ENCODE results near the gene CCDC172.

The CCDC172 gene

GRCh38 chr10:116325987-116326386 lies 1.7 kb downstream of the CCDC172 start:
- Histone ChIP-seq H3K36me3 (ENCODE audit: control insufficient read depth, insufficient read depth, low read length) (no peaks in the 10 kb centered on the region), H3K4me3 (ENCODE audit: low read depth, low read length) (no peak overlapping the region), H3K9me3 (ENCODE audit: control insufficient read depth, low read length) (no peaks in the 10 kb centered on the region), H3K9ac (no peak overlapping the region), H3K27me3 (ENCODE audit: control insufficient read depth, insufficient read depth, low read length) (no peaks in the 10 kb centered on the region), H3K79me2 (no peaks in the 10 kb centered on the region), H3K27ac (no peak overlapping the region), H3K4me2 (ENCODE audit: low read length) (no peak overlapping the region), H2AFZ (no peak overlapping the region), H3K4me1 (no peaks in the 10 kb centered on the region)
- TF ChIP-seq, protein P1, sequence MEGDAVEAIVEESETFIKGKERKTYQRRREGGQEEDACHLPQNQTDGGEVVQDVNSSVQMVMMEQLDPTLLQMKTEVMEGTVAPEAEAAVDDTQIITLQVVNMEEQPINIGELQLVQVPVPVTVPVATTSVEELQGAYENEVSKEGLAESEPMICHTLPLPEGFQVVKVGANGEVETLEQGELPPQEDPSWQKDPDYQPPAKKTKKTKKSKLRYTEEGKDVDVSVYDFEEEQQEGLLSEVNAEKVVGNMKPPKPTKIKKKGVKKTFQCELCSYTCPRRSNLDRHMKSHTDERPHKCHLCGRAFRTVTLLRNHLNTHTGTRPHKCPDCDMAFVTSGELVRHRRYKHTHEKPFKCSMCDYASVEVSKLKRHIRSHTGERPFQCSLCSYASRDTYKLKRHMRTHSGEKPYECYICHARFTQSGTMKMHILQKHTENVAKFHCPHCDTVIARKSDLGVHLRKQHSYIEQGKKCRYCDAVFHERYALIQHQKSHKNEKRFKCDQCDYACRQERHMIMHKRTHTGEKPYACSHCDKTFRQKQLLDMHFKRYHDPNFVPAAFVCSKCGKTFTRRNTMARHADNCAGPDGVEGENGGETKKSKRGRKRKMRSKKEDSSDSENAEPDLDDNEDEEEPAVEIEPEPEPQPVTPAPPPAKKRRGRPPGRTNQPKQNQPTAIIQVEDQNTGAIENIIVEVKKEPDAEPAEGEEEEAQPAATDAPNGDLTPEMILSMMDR (IDR thresholded peaks at IDR 0.05) = no peak

DNA sequence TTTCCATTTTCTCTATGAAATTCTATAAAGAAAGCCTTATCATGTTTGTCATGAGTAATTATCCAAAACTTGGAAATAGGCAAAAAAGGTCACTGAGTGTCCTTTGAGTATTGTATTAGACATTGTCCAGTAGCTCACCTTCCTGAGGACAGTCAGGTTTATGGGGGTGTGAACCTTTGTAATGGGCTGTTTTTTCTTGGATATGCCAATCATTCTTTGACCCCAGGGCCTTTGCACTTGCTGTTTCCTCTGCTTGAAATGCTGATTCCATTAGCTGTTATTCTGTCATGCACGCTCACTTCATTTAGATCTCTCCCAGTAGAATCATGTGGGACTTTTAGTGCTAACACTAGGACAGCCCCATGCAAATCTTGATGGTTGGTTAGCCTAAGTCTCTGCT lies 4.9 kb downstream of the CCDC172 start:
- Histone ChIP-seq H3K27ac (no peak overlapping the region), H2AFZ (no peak overlapping the region), H3K9ac (no peak overlapping the region), H3K79me2 (no peaks in the 10 kb centered on the region), H3K9me3 (ENCODE audit: control insufficient read depth, low read length) (no peaks in the 10 kb centered on the region), H3K4me1 (no peaks in the 10 kb centered on the region), H3K4me2 (ENCODE audit: low read length) (no peak overlapping the region), H3K36me3 (ENCODE audit: control insufficient read depth, insufficient read depth, low read length) (no peaks in the 10 kb centered on the region), H3K4me3 (ENCODE audit: low read depth, low read length) (no peak overlapping the region), H3K27me3 (ENCODE audit: control insufficient read depth, insufficient read depth, low read length) (no peaks in the 10 kb centered on the region)
- TF ChIP-seq, protein P1 (IDR thresholded peaks at IDR 0.05) = no peak

- H3K27me3 ChIP-seq (ENCODE audit: control insufficient read depth, insufficient read depth, low read length) = no peaks in the 10 kb centered on the region
- H3K4me1 ChIP-seq = no peaks in the 10 kb centered on the region
- no peaks in the 10 kb centered on the region for H3K36me3 ChIP-seq (ENCODE audit: control insufficient read depth, insufficient read depth, low read length)
- TF ChIP-seq, protein P1 (IDR thresholded peaks at IDR 0.05) = no peak
- no peak overlapping the region for H2AFZ ChIP-seq
- H3K27ac ChIP-seq = no peak overlapping the region
- H3K9ac ChIP-seq = no peak overlapping the region
- no peaks in the 10 kb centered on the region for H3K79me2 ChIP-seq
- H3K9me3 ChIP-seq (ENCODE audit: control insufficient read depth, low read length) = no peaks in the 10 kb centered on the region
- H3K4me3 ChIP-seq (ENCODE audit: low read depth, low read length) = no peak overlapping the region
- no peak overlapping the region for H3K4me2 ChIP-seq (ENCODE audit: low read length)
These were observed 7.6 kb downstream of the CCDC172 start for GRCh38 chr10:116331815-116332214.

DNA sequence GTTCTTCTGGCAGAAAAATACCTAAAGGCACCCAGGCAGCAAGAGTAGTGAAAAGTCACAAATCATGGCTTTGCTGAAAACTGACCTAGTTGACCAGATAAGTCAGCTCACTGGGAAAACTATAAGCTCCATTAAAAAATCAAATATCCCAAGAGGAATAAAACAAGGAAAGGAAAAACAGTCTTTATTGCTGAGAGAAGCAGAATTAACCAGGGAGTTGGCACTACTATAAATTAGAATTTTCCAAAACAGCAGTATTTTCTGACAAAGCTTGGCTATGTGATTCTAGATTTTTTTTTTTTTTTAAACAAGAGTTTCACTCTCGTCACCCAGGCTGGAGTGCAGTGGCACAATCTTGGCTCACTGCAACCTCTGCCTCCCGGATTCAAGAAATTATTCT lies 12.6 kb downstream of the CCDC172 start:
- Histone ChIP-seq H3K4me1 (no peaks in the 10 kb centered on the region), H3K9me3 (ENCODE audit: control insufficient read depth, low read length) (no peaks in the 10 kb centered on the region), H2AFZ (no peak overlapping the region), H3K9ac (no peak overlapping the region), H3K79me2 (no peaks in the 10 kb centered on the region), H3K4me2 (ENCODE audit: low read length) (no peak overlapping the region), H3K27me3 (ENCODE audit: control insufficient read depth, insufficient read depth, low read length) (no peaks in the 10 kb centered on the region), H3K4me3 (ENCODE audit: low read depth, low read length) (no peak overlapping the region), H3K27ac (no peak overlapping the region), H3K36me3 (ENCODE audit: control insufficient read depth, insufficient read depth, low read length) (no peaks in the 10 kb centered on the region)
- TF ChIP-seq, protein P1 (IDR thresholded peaks at IDR 0.05) = no peak

DNA sequence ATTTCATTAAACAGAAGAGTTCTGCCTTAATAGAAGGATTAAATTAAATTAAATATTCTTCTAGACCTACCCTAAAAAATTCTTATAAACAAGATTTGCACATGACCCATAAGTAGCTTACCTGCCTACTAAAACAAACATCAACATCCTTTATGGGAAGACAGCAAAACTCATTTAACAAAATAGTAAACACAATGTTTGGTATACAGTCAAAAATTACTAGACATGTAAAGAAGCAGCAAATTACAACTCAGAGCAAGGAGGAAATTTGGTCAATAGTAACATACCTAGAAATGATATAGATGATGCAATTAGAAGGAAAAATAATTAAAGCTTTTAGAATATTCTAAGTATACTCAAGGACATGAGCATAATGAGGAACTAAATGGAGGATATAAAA lies 27.9 kb downstream of the CCDC172 start:
- Histone ChIP-seq H3K79me2 (no peaks in the 10 kb centered on the region), H3K36me3 (ENCODE audit: control insufficient read depth, insufficient read depth, low read length) (no peaks in the 10 kb centered on the region), H3K4me2 (ENCODE audit: low read length) (no peak overlapping the region), H3K9me3 (ENCODE audit: control insufficient read depth, low read length) (no peaks in the 10 kb centered on the region), H3K27ac (no peak overlapping the region), H3K9ac (no peak overlapping the region), H2AFZ (no peak overlapping the region), H3K27me3 (ENCODE audit: control insufficient read depth, insufficient read depth, low read length) (no peaks in the 10 kb centered on the region), H3K4me3 (ENCODE audit: low read depth, low read length) (no peak overlapping the region), H3K4me1 (no peaks in the 10 kb centered on the region)
- TF ChIP-seq, protein P1 (IDR thresholded peaks at IDR 0.05) = no peak

Measured in parathyroid adenoma (tissue), 2 donors.